ENCODE data around the gene GYPB.
"Not testable (repeated sequence)": the region's sequence is repeated elsewhere in the genome, so short reads cannot be mapped to it uniquely, and the experiment has no call there.

GYPB gene

DNA sequence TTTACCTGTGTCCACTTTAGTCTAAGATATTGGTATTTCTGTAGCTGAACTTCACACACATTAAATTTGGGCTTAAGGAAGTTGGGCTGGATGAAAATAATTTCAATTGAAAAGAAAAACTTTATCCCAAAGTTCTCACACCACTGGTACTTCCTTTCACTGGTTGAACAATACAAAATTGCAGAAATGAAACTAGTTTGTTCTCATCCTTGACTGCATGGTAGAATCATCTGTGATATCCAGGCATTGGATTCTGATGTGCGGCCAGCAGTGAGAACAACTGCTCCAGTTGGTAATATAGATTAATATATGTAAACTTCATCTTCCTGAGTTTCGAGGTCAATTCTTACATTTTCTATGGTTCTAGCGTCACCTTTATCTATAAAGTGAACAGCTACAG is 10.6 kb downstream of the GYPB start:
- peak in 1 of 3 donors; percentile 3 for DNase-seq

DNA sequence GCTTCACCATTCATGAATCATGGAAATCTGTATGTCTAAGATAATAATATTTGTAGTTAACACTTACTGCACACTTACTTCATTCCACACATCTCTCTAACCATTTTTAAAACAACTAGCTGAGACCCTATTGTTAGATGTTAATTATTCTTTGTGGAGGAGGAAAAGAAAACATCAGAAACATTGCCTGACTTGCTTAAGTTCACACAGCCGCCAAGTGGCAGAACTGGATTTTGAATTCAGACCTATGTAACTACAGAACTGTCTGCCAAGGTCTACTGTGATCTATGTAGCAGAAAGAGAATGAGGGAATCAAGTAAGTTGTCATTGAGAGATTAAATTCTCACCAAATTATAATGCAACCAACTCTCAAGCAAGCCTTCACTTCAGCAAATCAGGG is 11.2 kb downstream of the GYPB start:
- DNase-seq: not testable (repeated sequence)

DNA sequence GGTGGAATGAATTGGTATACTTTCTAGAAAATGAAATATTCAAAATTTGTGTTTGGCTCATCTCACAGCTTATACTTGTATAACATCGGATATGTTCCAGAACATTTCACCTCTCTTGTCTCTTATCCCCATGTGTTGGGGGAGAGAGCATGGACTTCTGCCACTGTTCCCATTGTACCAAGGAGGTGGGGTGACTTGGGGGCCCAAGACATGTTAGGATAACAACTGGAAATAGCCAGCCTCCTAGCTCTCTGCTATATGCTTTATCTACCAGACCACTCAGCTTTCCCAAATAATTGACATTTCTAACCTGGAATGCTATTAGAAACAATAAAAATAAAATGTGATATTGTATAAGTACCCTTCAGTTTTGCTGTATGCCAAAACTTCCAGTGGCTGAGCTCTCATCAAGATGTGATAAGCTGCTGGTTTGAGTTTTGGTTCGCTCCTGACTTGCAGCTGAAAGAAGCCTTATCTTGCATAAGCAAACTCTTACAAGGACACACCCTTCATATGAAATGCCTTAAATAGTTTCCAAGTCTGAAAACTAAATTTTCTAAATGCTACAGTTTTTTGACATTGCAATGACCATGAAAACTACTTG is 12.9 kb downstream of the GYPB start:
- not testable (repeated sequence) for DNase-seq

DNA sequence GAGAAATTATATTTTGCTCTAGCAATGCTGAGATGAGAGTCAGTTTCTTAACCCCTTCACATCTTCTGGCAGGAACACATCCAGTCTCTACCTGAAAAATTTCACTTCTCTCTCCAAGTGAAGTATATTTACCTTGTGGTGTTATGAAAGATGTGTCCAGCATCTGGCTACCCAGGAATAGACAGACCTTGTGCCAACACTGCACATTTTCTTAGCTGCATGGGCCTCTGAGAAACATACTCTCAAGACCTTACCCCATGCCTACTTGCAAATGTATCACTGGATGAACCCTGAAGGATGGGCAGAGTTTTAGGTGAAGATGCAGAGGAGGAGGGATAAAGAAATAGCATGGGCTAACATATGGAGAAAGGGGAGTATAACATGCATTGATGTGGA is 13.6 kb downstream of the GYPB start:
- DNase-seq: not testable (repeated sequence)

DNA sequence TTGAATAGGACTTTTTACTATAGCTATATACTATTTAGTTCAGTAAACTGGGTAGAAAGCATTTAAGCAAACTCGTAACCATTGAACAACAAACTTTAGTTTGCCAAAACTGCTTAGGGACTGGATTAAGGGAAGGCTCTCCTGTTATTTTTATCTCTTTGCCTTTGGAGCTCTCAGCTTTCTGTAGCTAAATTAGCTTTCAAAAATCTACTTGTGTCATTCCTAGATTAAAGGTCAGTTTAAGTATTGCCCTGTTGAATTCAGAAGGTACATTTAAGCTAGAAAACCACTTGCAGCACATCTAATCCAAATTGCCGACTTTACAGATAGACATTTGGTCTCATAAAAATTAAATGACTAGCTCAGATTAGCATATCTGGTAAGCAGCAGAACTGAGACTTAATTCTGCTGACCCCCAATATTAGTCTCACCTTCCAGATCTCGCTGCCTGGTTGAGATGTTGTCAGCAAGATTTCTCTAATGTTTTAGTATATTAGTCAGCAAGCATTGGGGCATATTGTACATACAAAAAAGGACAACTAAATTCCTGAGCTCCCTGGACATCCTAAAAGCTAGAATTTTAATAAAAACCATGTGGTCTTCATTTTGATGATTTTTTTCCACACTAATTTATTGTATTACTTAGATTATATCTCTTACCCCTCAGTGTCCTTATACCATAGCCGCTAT is 14.2 kb downstream of the GYPB start:
- not testable (repeated sequence) for DNase-seq

DNA sequence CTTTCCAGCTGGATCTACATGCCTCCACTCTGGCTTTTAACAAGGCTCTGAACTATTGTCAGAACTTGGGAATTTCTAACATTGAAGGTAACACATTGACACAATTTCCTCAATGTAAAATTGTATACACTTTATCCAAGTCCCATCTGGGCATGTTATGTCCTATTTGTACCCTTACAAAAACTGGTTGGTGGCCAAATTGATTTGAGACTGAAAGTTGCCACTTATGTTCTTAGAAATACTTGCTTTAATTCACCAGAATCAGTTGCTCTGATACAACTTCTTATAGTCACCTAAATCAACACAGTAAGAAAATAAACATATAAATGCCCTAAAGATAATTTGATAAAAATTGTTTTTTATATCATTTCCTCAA is 15.3 kb downstream of the GYPB start:
- not testable (repeated sequence) for DNase-seq

DNA sequence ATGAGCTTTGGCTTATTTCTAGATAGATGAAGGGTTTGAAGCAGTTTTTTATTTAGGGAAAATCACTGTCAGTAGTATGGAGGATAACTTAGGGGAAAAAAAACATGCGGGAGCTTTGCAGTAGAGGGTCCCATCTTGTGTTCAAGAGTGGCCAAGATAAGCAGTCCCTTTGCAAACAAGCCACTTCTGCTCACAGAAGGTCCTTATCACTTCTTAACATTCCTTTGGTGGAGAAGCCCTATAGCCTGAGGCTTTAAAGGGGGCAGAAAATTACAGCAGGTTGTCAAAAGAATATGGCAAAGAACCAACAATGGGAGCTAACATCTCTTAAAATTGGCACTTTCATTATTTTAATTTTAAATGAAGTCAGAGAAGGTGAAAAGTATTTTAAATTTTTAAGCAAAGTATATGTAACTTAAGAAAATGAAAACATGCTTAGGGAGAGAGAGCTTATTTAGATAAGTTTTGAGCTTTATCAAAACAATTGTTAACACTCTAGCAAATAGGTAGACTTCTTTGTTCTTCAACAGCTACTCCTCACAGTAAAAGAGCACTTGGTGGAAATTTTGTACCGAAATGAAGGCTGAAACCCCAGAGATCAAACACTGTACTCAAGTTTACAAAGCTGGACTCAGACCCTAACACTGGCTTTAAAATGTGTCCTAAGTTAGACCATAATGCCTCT is 15.8 kb downstream of the GYPB start:
- DNase-seq: not testable (repeated sequence)

DNA sequence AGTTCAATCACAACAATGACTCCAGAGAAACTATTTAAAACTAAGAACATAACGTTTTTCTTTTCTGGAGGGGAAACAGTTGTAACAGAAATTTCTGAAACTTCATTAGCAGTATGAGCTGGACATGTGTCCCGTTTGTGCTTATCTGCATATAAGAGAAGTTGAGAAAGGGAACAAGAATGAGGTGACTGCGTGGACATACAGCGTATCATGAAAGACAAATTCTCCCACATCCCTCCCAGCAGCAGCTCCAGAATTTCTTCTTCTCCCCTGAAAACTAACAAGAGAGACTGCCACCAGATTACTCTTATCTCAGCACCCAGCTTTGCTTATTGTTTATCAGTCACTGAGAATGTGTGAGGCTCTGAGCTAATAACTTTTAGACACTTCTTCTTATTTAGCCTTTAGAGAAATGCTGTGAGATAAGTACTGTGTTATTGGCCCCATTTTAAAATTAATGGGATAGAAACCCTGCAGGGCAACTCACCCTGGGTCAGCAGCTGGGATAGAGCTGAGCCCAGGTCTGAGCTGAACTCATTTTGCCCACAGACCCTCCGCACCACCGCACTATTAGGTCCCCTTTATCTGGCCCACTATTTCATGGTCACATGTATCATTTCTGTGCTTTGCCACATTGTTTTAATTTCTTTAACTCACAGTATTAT is 18.7 kb downstream of the GYPB start:
- DNase-seq: not testable (repeated sequence)

DNA sequence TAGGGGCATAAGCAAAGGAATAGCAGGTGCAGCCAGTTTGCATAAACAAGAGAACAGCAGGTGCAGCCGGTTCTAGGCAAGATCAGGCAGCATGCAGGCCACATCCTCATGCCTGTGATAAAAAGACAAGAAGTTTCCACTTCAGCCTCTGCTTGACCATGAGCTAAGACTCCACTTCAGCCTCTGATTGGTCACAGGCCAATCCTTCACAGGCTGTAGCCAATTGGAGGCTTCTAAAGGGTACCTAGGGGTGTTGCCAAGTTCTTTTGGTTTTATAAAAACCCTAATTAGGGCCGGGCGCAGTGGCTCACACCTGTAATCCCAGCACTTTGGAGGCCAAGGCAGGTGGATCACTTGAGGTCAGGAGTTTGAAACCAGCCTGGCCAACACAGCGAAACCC is 23.0 kb downstream of the GYPB start:
- not testable (repeated sequence) for DNase-seq

DNA sequence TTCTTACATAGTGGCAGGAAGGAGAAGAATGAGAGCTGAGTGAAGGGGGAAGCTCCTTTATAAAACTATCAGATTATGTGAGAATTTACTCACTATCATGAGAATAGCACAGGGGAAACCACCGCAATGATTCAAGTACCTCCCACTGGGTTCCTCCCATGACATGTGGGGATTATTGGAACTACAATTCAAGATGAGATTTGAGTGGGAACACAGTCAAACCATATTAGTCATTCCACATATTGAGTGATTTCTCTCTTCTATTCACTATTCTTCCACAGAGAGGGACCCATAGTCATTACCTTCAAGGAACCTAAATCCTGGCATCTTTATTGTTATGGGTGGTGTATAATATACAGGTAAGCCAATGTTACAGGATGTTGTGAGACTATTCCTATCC is 27.4 kb downstream of the GYPB start:
- peak in 2 of 3 donors; percentile 5 to 19 for DNase-seq

DNA sequence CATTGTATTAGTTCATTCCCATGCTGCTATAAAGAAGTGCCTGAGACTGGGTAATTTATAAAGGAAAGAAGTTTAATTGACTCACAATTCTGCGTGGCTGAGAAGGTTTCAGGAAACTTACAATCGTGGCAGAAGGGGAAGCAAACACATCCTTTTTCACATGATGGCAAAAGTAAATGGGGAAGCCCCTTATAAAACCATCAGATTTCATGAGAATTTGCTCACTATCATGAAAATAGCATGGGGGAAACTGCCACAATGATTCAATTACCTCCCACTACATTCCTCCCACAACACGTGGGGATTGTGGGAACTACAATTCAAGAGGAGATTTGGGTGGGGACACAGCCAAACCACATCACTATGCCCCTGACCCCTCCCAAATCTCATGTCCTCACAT is 28.5 kb downstream of the GYPB start:
- peak in 2 of 3 donors; percentile 27 to 33 for DNase-seq

DNA sequence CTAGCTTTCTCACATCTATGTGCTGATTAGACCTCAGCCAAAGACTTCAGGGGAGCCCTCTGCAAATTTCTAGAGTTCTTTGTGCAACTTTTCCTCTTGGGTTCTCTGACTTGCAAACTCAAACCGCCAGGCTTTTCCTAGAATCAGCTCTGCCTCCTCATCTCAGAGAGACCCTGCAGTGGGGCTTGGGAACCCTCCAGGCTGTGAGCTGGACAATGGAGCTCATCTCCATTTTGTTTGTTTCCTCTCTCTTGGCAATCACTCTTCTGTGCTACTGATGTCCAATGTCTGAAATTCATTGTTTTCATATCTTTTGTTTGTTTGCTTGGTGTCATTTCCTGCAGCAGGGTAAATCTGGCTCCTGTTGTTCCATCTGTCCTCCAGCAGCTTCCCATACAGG is 33.0 kb downstream of the GYPB start:
- DNase-seq: no peak

DNA sequence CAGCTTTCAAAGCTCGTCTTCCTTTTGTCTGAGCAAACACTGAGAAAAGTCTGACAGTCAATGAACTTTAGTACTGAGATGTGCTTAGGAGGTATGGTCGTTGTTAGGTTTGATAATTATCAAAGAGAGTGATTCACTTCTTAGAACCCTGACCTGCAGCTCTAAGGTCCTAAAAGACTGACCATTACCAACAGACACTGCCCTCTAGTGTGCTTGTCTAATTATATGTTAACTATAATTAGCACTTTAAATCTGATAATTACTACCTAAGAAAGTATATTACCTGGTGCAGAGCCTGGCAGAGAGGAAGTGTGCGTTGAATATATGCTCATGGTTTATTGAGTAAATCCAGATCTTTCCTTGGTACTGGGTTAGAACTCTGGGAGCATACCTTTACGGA is 38.4 kb downstream of the GYPB start:
- peak in 2 of 3 donors; percentile 5 to 6 for DNase-seq

DNA sequence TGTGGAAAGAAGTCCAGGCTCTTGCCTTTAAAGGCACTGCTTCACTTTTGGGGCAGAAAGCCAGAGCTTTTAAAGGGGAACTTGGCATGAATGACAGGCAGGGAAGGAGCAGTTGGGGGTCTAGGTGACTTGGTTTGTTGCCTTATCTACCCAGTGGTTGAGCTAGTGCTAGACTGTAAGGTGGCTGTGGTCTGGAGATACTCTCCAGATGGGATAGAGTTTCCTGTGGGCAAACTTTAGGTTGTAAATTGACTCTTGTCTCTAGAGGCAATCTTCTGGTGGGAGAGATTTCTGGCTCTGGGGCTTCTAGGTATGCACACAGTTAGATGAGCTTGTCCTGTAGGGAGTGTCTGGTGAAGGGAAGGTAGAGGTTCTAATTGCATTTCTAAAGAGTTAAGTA is 43.7 kb downstream of the GYPB start:
- not testable (repeated sequence) for DNase-seq

DNA sequence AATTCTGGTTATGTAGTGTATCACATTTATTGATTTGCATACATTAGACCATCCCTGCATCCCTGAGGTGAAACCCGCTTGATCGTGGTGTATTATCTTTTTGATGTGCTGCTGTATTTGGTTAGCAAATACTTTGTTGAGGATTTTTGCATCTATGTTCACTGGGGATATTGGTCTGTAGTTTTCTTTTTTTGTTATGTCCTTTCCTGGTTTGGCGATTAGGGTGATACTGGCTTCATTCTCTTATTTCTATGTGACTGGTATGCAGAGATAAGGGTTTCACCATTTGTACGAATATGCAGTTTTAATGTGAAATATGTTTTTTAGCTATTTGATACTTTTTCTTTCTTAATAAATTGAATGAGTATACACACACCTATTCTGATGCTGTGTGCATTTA is 45.2 kb downstream of the GYPB start:
- DNase-seq: not testable (repeated sequence)

DNA sequence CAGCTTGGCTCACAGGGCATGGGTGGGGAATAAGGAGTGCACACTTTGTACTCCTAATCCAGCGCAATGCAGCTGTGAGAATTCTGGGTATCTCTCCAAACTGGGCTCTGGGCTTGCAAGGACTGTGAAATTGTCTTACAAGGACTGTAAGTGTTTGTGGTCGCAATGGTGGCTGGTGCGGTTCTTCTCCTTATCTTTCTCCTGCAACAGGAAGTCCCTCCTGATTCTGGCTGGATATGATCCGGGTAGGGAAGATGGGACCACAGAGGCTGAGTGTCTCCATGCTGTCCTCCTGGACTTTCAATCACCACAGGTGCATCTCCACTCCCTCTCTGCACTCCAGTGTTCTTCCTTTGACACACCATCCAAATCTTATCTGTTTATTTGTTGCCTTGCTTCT is 58.1 kb downstream of the GYPB start:
- no peak for DNase-seq

DNA sequence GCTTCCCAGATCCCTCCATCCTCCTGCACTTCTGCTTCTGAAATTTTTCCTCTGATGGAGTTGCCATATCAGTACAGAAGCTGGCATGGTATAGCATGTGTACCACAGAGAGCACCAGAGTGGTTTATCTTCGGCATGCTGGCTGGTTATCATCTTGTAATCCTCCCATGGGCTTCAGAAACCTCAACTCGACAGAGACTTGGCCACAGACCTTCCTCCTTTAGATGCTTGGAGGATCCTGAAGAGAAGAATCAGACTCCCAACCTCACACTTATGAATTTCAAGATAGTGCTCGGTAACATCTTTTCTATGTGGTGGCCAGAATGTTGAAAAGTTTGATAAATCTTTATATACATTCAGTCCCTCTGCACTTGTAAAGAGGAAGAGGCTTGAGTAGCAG is 63.9 kb downstream of the GYPB start:
- DNase-seq: not testable (repeated sequence)

DNA sequence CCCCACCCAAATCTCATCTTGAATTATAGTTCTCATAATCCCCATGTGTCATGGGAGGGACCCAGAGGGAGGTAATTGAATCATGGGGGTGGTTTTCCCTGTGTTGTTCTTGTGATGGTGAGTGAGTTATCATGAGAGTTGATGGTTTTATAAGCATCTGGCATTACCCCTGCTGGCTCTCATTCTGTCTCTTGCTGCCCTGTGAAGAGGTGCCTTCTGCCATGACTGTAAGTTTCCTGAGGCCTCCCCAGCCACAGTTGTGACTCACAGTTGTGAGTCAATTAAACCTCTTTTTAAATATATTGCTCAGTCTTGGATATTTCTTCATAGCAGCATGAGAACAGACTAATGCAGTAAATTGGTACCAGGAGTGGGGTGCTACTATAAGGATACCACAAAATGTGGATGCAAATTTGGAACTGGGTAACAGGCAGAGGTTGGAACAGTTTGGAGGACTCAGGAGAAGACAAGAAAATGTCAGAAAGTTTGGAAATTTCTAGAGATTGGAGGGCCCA is 67.7 kb downstream of the GYPB start:
- not testable (repeated sequence) for DNase-seq

DNA sequence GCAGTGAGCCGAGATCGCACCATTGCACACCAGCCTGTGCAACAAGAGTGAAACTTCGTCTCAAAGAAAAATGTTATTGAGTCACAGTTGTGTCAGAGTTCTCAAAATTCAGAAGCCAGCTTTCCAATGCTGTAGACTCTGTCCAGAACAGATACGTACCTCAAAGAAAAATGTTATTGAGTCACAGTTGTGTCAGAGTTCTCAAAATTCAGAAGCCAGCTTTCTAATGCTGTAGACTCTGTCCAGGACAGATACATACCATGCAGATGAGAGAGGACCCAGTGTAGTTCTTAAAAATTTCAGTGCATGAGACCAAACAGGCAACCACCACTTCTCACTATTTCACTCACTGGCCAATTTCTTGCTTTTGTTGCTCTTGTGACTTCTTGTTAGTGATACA is 68.2 kb downstream of the GYPB start:
- DNase-seq: not testable (repeated sequence)

DNA sequence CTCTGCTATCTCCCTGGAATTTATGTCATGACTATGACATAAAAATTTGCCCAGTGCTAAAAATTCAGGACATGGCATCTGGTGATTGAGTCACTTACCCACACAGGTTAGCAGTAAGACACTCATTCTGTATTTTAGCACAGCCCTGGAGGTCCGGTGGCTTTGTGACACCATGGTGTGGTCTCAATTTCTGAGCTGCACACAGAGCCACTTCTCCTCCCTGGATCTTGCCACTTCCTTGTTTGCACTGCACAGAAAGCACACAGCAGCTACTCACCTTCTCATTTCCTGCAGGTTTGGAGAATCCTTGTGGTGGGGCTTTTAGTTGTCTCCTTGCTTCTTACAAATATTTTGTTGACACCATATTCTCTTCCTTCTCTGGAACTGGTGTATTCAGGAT is 69.0 kb downstream of the GYPB start:
- DNase-seq: not testable (repeated sequence)

DNA sequence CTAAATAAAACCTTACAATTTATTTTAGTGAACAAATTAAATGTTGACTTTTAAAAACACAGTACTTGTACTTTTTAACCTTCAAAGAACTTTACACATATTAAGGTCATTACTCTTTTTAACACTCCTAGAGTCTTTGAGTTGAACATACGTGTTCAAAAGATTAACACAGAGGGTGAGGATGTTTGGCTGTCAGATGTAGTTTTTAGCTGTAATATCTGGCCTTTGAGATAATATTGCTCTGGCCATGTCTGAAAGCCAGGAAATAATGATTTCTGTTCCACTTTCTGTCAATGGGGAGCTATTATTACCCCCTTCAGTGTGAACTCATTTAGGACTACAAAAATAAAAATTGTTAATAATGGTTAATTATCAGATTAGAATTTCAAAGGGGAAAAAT is 71.7 kb downstream of the GYPB start:
- not testable (repeated sequence) for DNase-seq
